HCT116 (cell line): ENCODE measurements around the gene GH2. TPM values are rescaled to one million over a fixed set of nuclear protein-coding genes. Genes with fewer than 3 reads are reported as not detected.
"Not testable (repeated sequence)": the region's sequence is repeated elsewhere in the genome, so short reads cannot be mapped to it uniquely, and the experiment has no call there.

Experiments
- ATAC-seq: fragments of 200-7000 bp; cut with Tn5 transposase; 2 replicates; pipeline ENCODE4 v1.9.1; 2020; ENCODE audit warnings: mild to moderate bottlenecking, moderate library complexity
- BruUV-seq: library from RNA; stranded (reverse); fragments of 400-500 nt; replicated peaks from 2 replicates; lab custom pipeline; 2021; lab: Mats Ljungman, UMichigan
- CTCF ChIA-PET: fragments of 300-600 bp; sonication (Branson Sonifier 250); formaldehyde crosslinking; loops from one replicate; lab custom pipeline; 2021; ENCODE audit warnings: antibody characterized with exemption; lab: Charles Lee
- POLR2A ChIA-PET: fragments of 300-600, 350-600 bp; sonication (Branson Sonifier 250); formaldehyde crosslinking; loops from one replicate; lab custom pipeline; 2021; ENCODE audit warnings: antibody characterized with exemption; lab: Charles Lee
- RAD21 ChIA-PET, 2 experiments: fragments of 300-600 bp; sonication (Branson Sonifier 250); formaldehyde crosslinking; loops; one replicate each; lab custom pipeline; 2023; ENCODE audit warnings: low total read pairs in 2 of 2; ENCODE audit not compliant: uncharacterized antibody in 2 of 2, unreplicated experiment in 2 of 2, low non-redundant PET in 1 of 2; lab: Charles Lee
- DNase-seq: peaks from one replicate; pipeline ENCODE4 v3.0.0-alpha.2; 2010; ENCODE audit warnings: low read depth, low spot score
- H2AFZ ChIP-seq: fragments of 200-600 bp; shearing (Covaris generic), sonication (generic); 2 replicates; pipeline ENCODE4 v1.6.1; 2017; ENCODE audit warnings: low read depth, mixed run types, mixed read lengths, antibody characterized with exemption, low read length; ENCODE audit not compliant: poor library complexity, severe bottlenecking
- H3K27ac ChIP-seq: 2 replicates; pipeline ENCODE4 v1.5.1; 2012; ENCODE audit warnings: low read depth, low read length
- H3K27me3 ChIP-seq: fragments of 200-600 bp; sonication (generic); 2 replicates; pipeline ENCODE4 v1.6.1; 2016; ENCODE audit warnings: mixed run types, low read length, mixed read lengths; ENCODE audit not compliant: insufficient read depth
- H3K36me3 ChIP-seq, 2 experiments: fragments of 200-500 bp in 1 of 2; fragments of 200-600 bp in 1 of 2; sonication (Bioruptor generic) in 1 of 2; sonication (generic) in 1 of 2; 2 replicates each; pipeline versions ENCODE4 v1.5.1 to v1.6.1; 2014 to 2016; ENCODE audit warnings: low read length in 2 of 2, inconsistent platforms in 1 of 2, mixed read lengths in 1 of 2, mixed run types in 1 of 2; ENCODE audit not compliant: insufficient read depth in 2 of 2, control insufficient read depth in 1 of 2
- H3K4me1 ChIP-seq, 2 experiments: fragments of 200-600 bp in 1 of 2; sonication (generic) in 1 of 2; 2 replicates each; pipeline versions ENCODE4 v1.5.1 to v1.6.1; 2012 to 2017; ENCODE audit warnings: low read length in 2 of 2, inconsistent platforms in 1 of 2, mild to moderate bottlenecking in 1 of 2, mixed read lengths in 1 of 2, mixed run types in 1 of 2, moderate library complexity in 1 of 2; ENCODE audit not compliant: insufficient read depth in 2 of 2, control insufficient read depth in 1 of 2
- H3K4me2 ChIP-seq: fragments of 200-600 bp; sonication (generic); 2 replicates; pipeline ENCODE4 v1.6.1; 2017; ENCODE audit warnings: mixed run types, low read length, mixed read lengths
- H3K4me3 ChIP-seq, 2 experiments: fragments of 200-600 bp in 1 of 2; sonication (generic) in 1 of 2; replicated peaks in 1 of 2; 2 replicates each; pipeline ENCODE4 v1.5.1; 2011 to 2016; ENCODE audit warnings: low read length in 2 of 2, control low read depth in 1 of 2, low read depth in 1 of 2, mild to moderate bottlenecking in 1 of 2, mixed read lengths in 1 of 2, mixed run types in 1 of 2
- H3K79me2 ChIP-seq: fragments of 200-600 bp; sonication (generic); 2 replicates; pipeline ENCODE4 v1.6.1; 2017; ENCODE audit warnings: mild to moderate bottlenecking, mixed run types, low read length, moderate library complexity, mixed read lengths; ENCODE audit not compliant: insufficient read depth
- H3K9ac ChIP-seq: fragments of 200-600 bp; sonication (generic); 2 replicates; pipeline ENCODE4 v1.6.1; 2016; ENCODE audit warnings: low read length, mixed read lengths
- H3K9me2 ChIP-seq: fragments of 200-600 bp; sonication (generic), shearing (Covaris generic); 2 replicates; pipeline ENCODE4 v1.6.1; 2017; ENCODE audit warnings: mixed run types, mild to moderate bottlenecking, moderate library complexity; ENCODE audit not compliant: insufficient read depth
- H3K9me3 ChIP-seq, 2 experiments: fragments of 200-500 bp in 1 of 2; fragments of 200-600 bp in 1 of 2; sonication (Bioruptor generic) in 1 of 2; sonication (generic) in 1 of 2; 2 replicates each; pipeline ENCODE4 v1.6.1; 2014 to 2017; ENCODE audit warnings: low read length in 2 of 2, mixed read lengths in 2 of 2, inconsistent platforms in 1 of 2, low read depth in 1 of 2, mild to moderate bottlenecking in 1 of 2, mixed run types in 1 of 2, moderate library complexity in 1 of 2; ENCODE audit not compliant: control insufficient read depth in 1 of 2, insufficient read depth in 1 of 2
- H4K20me1 ChIP-seq: fragments of 200-600 bp; sonication (generic), shearing (Covaris generic); 2 replicates; pipeline ENCODE4 v1.6.1; 2017; ENCODE audit warnings: mixed run types, mild to moderate bottlenecking, moderate library complexity; ENCODE audit not compliant: insufficient read depth
- intact Hi-C: fragments of 100-400 bp; cut with micrococcal nuclease; formaldehyde crosslinking; loops from 2 replicates; pipeline ENCODE4 v1.10.0; 2022
- total RNA-seq: library from RNA; stranded (reverse); gene quantifications from one replicate; pipeline ENCODE4 v1.2.1, GENCODE V29; 2021; ENCODE audit not compliant: unreplicated experiment

The GH2 gene
- total RNA-seq, 1 experiment from 2014 or later = not detected

- H3K4me2 ChIP-seq, H3K4me1 ChIP-seq, H3K9me2 ChIP-seq, H3K27me3 ChIP-seq, intact Hi-C loops, POLR2A ChIA-PET, BruUV-seq, H3K36me3 ChIP-seq, H3K9ac ChIP-seq, DNase-seq, H2AFZ ChIP-seq, H3K9me3 ChIP-seq, H3K4me3 ChIP-seq, H3K27ac ChIP-seq, H4K20me1 ChIP-seq, RAD21 ChIA-PET, H3K79me2 ChIP-seq: not testable (repeated sequence)
- CTCF ChIA-PET = interaction anchor here (1.2 kb wide), 1 partner anchor 22 kb away, joined by 3 read pairs; the partner anchor contains the start of gene GH1
- ATAC-seq = peak; percentile 80
Measured at GRCh38 chr17:63896524-63897354, 15.0 kb upstream of the GH2 start, which contains the start of gene CSH1. Gene CSH1, minus strand, starts transcription at chr17:63896574. Its CDS starts 63 bp downstream, at chr17:63896511.

GRCh38 chr17:63894821-63895220 lies 13.1 kb upstream of the GH2 start:
- ATAC-seq, intact Hi-C loops, POLR2A ChIA-PET, H4K20me1 ChIP-seq, H3K36me3 ChIP-seq, H3K27ac ChIP-seq, DNase-seq, H3K4me2 ChIP-seq, BruUV-seq, H3K4me3 ChIP-seq, H2AFZ ChIP-seq, H3K9ac ChIP-seq, CTCF ChIA-PET, H3K4me1 ChIP-seq, H3K9me2 ChIP-seq, H3K27me3 ChIP-seq, RAD21 ChIA-PET, H3K9me3 ChIP-seq, H3K79me2 ChIP-seq: not testable (repeated sequence)

GRCh38 chr17:63894021-63894420 lies 12.3 kb upstream of the GH2 start:
- CTCF ChIA-PET = interaction anchor here (1.2 to 1.5 kb wide), 3 partner anchors 10 to 28 kb away, joined by 4 to 5 read pairs (median 4); no protein-coding TSS in a partner anchor
- H3K9ac ChIP-seq, H3K9me2 ChIP-seq, POLR2A ChIA-PET, H3K4me2 ChIP-seq, H3K36me3 ChIP-seq, H3K79me2 ChIP-seq, H3K4me3 ChIP-seq, DNase-seq, H3K4me1 ChIP-seq, intact Hi-C loops, RAD21 ChIA-PET, H3K9me3 ChIP-seq, H3K27me3 ChIP-seq, H2AFZ ChIP-seq, BruUV-seq, H3K27ac ChIP-seq, H4K20me1 ChIP-seq, ATAC-seq: not testable (repeated sequence)
